ENCODE measurements around the gene KLF8. TPM values are rescaled to one million over a fixed set of nuclear protein-coding genes. Genes with fewer than 3 reads are reported as not detected.

KLF8 gene
- total and polyA plus RNA-seq, 9 of the 15 experiments (the other 6 are each of a cell fraction or from before 2014, with no cell fraction given) = 0.01 to 0.10 (median 0.04) TPM; not detected in 3

DNA sequence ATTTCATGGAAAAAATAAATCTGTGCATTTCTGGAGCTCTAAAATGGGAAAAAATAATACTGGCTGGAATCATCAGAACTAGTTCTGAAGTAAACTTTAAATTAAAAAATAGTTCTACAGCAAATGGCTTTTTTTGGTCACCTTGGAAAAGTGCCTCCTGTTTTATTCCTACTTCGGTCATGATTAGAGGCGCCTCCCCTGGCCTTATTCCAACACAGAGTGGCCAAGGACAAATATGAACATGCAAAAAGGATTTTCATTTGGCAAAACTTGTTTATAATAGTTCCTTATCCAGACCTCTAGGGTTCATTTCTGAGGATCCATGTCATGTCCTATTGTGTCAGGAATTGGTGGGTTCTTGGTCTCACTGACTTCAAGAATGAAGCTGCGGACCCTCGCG, 11.1 kb upstream of the KLF8 start:
- intact Hi-C loops (cut with micrococcal nuclease) (no loop called here), in situ Hi-C loops (cut with MboI) (no loop called here)
- ATAC-seq (no peak), DNase-seq (ENCODE audit: extremely low read depth in 1 of 4, low spot score in 3 of 4) (no peak), FAIRE-seq (no peak)
- ChIA-PET CTCF (ENCODE audit: low intra/inter-chr PET ratio) (no interaction called here), POLR2A (no interaction called here)
- no peak overlapping the region for H3K9ac ChIP-seq (ENCODE audit: insufficient read depth in 1 of 2, low read depth in 2 of 2, low read length in 2 of 2)
- WGBS (ENCODE audit: insufficient coverage, low coverage, missing lambda C conversion rate) = 6% methylated on average over 2 of the region's 5 CpGs
- no peaks in the 10 kb centered on the region for H3K27me3 ChIP-seq (ENCODE audit: control insufficient read depth in 2 of 2, insufficient read depth in 2 of 2, low read length in 2 of 2)
- H3K9me1 ChIP-seq (ENCODE audit: control insufficient read depth, insufficient read depth, low read length) = no peaks in the 10 kb centered on the region
- H3K79me2 ChIP-seq (ENCODE audit: control insufficient read depth, insufficient read depth, low read length) = no peaks in the 10 kb centered on the region
- BruUV-seq (replicated peaks) = no TSS peak
- H3K27ac ChIP-seq (ENCODE audit: extremely low read depth, low read depth, low read length) = no peak overlapping the region
- no peaks in the 10 kb centered on the region for H3K4me1 ChIP-seq (replicated peaks in 1 of 2; ENCODE audit: control insufficient read depth in 2 of 2, insufficient read depth in 2 of 2, low read length in 2 of 2)
- no peak overlapping the region for H3K4me3 ChIP-seq
- no peaks in the 10 kb centered on the region for H4K20me1 ChIP-seq (replicated peaks; ENCODE audit: control insufficient read depth, insufficient read depth, low read length)
- no peak overlapping the region for H2AFZ ChIP-seq (ENCODE audit: low read depth, low read length)
- H3K4me2 ChIP-seq (ENCODE audit: insufficient read depth, low read length) = no peak overlapping the region
- H3K36me3 ChIP-seq (ENCODE audit: control insufficient read depth, insufficient read depth, low read length) = no peaks in the 10 kb centered on the region
- TF ChIP-seq SAFB (IDR thresholded peaks at IDR 0.05; ENCODE audit: borderline replicate concordance, low read depth, low read length) = no peak
- TF ChIP-seq ASH1L (IDR thresholded peaks at IDR 0.05; ENCODE audit: borderline replicate concordance, low read depth, partially characterized antibody) = no peak
- TF ChIP-seq, protein P1, sequence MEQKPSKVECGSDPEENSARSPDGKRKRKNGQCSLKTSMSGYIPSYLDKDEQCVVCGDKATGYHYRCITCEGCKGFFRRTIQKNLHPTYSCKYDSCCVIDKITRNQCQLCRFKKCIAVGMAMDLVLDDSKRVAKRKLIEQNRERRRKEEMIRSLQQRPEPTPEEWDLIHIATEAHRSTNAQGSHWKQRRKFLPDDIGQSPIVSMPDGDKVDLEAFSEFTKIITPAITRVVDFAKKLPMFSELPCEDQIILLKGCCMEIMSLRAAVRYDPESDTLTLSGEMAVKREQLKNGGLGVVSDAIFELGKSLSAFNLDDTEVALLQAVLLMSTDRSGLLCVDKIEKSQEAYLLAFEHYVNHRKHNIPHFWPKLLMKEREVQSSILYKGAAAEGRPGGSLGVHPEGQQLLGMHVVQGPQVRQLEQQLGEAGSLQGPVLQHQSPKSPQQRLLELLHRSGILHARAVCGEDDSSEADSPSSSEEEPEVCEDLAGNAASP (IDR thresholded peaks at IDR 0.05) = no peak
- TF ChIP-seq DDX20 (tag; IDR thresholded peaks at IDR 0.05; ENCODE audit: low read depth) = no peak
- no peak for TF ChIP-seq TCF7 (IDR thresholded peaks at IDR 0.05; ENCODE audit: borderline replicate concordance)
- no peak for TF ChIP-seq RBM34 (IDR thresholded peaks at IDR 0.05; ENCODE audit: borderline replicate concordance, insufficient read depth, low read length)
- no peak for TF ChIP-seq BRD9 (IDR thresholded peaks at IDR 0.05; ENCODE audit: low read depth, partially characterized antibody)
- no peak for TF ChIP-seq ZNF586 (CRISPR knock-in tag; conservative IDR thresholded peaks at IDR 0.05)
- no peaks in the 10 kb centered on the region for H3K9me3 ChIP-seq (replicated peaks; ENCODE audit: control insufficient read depth, insufficient read depth, low read depth, low read length)
